DMS 273 treated with DMSO at 0.1 percent for 48 hours (cell line): ENCODE measurements around the gene ANKRD63.

Experiments
- DNase-seq: peaks from one replicate; lab custom pipeline; 2025; lab: John Stamatoyannopoulos, UW

ANKRD63 gene

DNA sequence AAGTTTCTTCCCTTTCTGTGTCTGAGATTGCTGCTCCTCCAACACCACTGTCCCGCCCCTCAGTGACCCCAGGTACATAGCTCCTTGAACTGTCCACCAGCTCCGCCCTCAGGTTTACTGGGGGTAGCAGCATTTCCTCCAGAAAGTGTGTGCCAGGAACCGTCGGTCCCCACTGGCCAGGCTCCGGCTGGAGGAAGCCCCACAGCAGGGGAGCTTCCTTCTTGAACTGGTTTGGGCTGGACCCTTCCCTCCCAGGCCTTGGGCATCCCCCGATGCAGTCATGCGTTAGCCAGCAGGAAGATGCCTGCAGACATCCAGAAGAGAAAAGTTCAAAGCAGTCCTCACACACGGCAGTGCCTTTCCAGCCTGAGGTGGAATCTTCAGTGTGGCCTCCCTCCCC is 24.3 kb downstream of the ANKRD63 start:
- no peak for DNase-seq

DNA sequence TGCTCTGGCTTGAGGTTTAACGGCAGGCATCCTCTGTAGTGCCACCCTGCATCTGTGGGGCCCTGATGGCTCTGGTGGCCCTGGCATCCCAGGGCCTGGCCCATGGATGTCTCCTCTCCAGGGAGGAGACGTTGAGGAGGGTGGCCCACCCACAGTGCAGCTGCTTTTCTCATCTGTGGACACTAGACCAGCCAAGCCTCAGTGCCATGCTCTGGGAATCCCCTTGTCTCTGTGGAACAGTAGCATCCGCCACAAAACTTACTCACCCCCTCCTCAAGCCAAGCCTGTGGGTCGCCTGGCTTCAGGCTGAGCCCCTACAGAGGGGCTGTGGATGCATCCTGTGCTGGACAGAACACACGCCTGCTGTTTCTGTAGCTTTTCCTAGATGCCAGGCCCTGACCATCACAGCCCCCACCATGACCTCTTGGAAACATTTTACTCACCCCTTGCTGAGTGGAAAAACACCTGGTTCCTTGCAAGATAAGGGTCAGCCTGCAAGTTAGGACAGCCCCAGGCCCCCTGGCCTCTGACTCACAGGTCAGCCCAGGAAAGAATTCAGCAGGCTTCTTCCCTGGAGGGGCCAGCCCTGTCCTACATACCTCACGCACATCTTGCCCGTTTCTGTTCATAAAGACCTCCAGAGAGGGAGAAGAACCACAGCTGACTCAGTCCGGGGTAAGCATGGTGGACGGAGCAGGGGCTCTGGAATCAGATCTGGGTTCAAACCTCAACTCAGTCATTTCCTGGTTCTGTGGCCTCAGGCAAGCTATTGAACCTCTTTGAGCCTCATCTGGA is 25.0 kb downstream of the ANKRD63 start:
- no peak for DNase-seq

DNA sequence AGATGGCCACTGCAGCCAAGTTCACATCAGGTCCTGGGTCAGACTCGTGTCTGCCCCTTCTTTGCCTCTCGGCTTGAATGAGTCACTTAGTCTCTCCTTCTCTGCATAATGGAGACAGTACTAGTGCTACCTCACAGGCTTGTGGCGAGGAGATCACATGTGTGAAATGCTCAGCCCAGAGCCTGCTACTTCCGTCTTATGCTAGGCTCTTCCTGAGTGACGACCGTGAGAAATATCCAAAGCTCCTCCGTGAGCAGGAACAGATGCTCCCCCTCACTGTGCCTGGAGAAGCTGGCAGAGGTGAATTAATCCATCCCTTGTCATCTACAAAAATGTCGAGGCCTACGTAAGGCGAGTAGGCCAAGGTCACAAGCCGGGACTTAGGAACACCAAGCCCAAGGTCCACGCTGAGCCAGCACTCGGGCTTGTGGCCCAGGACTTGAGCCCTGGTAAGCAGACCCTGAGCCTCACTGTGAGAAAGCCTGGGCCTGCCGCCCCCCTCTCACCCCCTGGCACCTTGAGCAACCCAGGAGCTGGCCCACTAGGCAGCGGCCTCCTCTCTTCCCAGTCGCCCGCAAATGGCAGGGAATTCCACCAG is 26.1 kb downstream of the ANKRD63 start:
- no peak for DNase-seq

DNA sequence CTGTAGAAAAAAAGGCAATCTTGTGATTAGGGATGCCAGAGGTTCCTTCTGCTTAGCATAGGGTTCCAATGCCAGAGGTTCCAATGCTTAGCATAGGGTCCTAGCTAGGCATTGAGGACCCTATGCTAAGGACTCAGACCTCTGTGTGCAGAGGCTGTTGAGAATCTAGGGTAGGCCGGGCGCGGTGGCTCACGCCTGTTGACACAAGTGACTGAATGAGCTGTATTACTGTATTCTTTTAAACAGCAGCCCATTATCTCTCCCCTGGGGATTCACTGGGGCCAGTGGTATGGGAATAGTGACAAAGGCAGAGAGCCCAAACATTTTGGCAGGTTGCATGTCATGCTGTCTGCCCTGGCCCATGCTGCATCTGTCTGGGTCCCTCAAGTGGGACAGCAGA is 27.8 kb downstream of the ANKRD63 start:
- no peak for DNase-seq

DNA sequence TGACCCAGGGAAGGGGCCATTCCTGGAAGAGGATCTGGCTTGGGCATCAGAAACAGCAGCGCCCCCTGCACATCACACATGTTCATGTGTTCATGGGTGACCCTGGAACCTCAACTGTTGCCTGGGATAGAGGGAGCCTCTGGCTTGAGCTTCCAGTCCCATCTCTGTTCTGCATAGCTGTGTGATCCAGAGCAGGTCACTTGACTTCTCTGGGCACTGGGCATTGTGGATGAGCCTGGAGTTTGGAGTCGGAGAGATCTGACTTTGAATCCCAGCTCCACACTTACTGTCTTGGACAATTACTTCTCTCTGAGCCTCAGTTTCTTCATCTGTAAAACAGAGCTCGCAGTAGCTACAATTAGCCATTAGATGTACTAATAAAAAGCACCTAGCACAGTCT is 28.4 kb downstream of the ANKRD63 start:
- no peak for DNase-seq

DNA sequence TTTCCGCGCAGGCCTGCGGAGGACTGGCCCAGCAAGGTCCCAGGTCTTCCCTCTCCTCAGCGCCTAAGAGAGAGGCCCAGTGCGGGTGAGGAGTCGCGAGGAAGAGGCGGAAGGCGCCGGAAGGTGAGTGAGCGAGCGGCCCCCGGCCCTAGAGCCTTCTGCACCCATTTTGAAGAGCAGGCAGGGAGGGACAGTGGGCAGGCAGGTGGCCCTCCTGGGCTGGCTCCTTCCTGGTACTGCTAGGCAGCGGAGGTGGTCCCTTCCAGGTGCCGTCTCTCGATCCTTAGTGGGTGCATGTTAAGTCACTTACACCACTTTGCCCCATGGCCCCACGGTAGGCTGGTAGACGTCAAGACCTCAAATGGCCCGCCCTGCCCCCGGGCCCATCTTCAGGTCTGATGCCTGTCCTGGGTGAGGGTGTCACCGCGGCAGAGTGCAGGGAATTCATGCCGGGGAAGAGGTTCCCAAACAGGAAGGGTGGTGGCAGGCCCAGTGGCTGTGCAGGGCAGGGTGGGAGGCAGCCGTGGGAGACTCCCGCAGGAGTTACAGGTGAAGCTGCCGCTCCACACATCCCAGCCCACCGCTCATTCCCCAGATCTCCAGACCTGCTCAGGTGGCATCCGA is 29.6 kb downstream of the ANKRD63 start:
- DNase-seq: no peak

DNA sequence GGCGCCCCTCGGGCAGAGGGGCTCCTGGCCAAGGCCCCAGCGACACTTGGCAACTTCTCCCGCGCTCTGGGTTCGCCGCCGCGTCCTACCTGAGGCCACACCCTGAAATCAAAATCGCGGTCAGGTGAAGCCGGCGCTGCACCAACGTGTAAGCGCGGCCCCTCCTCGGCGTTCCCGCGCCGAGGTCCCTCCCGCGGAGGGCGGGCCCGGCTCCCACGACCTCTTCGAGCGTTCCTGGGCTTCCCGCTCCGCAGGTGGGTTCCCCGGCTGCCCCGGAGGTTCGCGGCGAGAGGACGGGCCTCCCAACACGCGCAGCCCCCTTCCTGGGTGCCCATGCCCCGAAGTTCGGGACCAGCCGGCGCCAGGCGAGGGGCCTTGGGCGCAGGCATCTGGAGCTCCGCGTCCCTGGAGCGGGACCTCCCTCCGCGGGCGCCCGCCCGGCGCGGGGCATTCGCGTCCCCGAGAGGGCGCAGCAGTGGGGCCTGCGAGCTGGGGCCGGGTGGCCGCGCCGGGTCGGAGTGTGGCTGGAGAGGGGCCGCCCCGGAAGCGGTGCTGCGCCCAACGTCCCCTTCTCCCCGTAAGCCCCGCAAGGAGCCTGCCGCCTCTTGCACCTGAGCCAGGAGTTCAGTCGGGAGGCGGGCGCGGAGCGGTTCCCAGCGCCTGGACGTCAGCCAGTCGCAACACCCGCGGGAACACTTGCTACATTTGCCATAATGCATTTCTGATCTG is 30.3 kb downstream of the ANKRD63 start:
- no peak for DNase-seq

DNA sequence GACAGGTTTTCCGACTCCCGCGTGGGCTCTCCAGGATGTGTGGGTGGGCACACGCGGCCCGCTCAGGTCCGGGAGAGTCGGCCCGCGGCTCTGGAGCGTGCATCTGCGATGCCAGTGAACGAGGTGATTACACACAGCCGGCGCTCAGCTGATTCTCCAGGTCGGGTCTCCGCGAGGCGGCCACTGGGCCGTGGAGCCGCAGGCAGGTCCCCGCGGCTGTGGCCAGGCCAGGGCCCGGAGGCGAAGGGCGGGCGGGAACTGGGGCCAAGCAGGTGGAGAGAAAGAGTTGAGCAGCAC is 30.8 kb downstream of the ANKRD63 start:
- DNase-seq: no peak

DNA sequence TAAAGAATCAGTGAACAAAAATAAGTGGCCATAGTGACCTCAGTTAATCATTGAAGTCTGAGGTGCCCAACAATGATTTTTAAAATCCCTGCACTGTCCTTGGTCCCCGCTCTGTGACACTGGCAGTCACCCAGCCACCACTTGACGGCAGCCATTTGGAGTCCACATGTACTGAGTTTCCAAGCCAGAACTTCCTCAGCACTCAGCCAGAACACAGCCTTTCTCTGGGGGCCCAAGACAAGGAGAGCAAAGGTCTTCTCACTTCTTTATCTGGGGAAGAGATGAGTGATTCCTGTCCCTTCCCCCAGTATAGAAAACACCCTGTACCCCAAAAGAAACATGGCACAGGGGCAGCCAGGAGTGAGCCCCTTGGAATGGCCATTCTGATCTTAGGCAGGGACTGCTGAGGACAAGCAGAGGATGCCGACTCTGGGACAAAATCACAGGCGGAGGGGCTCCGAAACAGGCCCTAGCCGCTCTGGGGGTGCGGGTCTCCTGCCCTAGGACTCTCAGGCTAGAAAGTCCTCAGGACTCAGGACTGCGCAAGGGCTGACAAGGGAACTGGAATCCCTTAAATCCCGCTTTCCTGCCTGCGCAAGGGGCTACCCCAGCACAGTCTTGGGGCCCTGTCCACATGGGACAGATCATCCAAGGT is 31.3 kb downstream of the ANKRD63 start:
- no peak for DNase-seq

DNA sequence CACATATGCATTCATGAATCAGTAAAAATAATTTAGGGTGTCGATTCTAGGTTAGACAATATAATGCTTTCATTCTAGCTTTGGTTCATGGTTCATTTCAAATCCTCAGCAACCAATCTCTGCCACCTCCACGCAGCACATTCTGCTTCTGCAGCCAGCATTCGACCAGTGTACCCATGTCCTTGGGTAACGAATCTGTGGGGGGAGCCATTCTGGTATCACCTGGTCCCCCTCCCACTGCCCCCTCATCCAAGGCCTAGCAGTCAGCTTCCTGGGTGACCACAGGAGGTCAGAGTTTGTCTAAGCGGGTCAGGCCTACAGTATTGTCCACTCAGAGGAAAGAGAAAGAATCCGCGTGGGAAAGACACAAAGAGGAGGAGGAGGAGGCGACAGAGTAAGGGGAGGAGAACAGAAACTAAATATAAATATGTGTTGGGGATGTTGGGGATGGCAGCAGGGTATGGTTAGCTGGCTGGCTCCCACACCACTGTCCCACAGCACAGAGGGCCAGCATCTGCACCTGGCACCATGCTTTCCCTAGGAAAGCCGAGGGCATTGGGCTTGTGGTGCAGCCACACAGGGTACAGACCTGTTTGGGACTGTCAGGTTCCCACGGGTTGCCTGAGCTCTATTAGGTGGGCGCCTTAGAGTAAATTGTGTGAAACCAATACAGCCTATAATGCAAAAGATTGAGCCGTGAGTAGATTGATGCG is 31.9 kb downstream of the ANKRD63 start:
- DNase-seq: no peak

DNA sequence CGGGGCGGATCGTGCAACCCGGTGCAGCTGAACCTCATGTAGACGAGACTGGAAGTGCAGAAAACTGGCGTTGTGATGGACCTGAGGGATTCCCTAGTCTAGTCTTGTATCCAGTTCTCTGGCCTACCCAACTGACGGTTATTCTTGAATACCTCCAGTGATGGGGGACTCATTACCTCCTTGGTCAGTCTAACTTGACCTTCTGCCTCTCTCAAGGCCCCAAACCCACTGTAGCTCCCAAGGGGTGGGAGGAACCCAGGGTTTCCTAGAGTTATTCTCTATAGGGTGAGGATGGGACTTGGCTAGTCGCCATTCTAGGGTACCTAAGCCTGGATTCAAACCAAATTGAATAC is 32.6 kb downstream of the ANKRD63 start:
- no peak for DNase-seq

DNA sequence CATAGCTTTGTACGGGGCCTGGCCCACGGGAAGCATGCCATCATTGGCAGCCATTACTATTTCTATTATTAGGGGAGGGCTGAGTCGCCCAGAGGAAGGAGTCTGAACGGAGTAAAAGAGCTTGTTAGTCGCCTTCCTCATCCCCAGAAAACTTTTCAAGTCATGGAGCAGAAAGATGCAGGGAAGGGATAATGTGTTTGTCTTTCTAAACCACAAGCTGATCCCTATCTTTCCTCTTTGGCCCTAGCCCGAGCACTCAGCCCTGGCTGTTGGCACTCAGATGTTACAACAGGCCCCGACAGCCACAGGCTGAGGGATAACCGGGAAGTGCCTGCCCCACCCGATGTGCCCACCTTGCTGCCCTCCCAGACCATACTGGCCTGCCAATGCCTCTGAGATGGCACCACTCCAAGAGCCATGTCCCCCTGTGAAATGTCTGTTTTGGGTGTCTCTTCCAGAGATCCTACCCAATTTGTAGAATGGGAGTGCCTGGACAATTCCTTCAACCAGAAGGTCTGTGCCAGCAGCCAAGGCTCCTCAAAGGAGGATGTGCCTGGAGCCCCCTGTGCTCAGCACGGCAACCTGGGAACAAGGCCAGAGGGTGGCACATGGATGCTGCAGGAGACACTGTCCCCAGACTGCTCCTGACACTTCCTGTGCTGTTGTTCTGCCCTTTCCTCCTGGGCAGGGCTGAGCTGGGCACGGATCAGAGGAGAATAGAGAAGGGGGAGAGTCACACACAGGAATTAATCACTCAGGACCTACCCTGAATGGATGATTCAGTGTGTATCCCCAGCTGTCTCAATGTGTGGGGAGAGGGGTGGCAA is 33.2 kb downstream of the ANKRD63 start:
- no peak for DNase-seq

DNA sequence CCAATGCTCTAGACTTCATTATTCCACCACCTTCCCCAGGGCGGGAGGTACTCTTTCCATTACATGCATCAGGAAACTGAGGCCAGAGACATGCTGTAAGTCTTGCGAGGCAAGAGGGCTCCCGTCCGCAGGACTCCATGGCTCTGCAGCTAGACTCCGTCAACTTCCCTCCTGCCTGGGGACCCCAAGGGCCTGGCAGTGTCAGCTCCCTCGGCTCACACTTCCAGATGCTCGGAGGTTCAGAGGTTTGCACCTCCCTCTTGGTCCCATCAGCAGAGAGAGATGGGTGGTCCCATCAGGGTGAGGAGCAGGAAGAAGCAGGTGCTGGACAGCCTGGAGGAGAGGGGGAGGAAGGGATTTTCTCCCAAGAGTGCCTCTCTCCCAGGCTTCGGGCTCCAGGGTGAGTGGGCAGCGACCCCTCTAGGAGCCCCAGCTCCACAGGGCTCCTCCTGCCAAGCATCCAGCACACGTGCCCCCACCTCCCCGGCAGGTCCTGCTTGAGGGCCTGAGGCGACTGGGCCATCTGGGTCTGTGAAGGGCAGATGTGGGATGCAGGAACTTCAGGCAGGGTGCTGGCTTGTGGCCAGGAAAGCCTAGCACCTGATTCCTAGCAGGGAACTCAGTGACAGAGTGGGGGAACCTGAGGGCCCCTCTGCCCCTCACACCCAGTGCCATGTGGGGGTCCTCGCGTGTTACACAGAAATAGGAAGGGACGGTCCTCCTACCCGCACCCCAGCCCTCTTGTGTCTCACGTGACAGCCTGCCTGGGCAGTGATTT is 34.7 kb downstream of the ANKRD63 start:
- peak; percentile 16 for DNase-seq

DNA sequence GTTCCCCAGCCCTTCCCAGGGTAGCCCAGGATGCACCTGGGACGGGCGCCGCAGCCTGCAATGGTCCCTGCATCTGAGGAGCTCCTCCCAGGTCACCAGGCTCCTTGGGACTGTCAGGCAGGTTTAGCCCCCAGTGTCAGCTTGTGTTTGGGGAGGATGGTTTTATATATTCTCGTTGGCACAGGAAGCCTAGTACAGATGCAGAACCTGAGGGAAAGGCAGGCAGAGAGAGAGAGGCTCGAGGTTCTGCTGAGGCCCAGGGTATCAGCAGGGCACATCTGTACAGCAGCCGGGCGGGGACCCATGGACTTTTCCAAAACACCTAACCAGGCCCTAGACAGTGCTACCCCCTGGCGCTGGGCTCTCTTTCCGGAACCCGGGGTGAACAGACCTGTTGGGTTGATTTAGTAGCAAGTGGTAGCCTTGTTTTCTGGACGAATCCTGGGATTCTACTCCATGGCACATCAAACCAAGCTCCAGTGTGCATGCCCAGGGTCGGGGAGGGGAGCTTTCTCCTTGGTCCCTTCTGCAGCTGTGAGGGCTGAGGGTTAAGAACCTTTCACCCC is 35.4 kb downstream of the ANKRD63 start:
- DNase-seq: no peak

DNA sequence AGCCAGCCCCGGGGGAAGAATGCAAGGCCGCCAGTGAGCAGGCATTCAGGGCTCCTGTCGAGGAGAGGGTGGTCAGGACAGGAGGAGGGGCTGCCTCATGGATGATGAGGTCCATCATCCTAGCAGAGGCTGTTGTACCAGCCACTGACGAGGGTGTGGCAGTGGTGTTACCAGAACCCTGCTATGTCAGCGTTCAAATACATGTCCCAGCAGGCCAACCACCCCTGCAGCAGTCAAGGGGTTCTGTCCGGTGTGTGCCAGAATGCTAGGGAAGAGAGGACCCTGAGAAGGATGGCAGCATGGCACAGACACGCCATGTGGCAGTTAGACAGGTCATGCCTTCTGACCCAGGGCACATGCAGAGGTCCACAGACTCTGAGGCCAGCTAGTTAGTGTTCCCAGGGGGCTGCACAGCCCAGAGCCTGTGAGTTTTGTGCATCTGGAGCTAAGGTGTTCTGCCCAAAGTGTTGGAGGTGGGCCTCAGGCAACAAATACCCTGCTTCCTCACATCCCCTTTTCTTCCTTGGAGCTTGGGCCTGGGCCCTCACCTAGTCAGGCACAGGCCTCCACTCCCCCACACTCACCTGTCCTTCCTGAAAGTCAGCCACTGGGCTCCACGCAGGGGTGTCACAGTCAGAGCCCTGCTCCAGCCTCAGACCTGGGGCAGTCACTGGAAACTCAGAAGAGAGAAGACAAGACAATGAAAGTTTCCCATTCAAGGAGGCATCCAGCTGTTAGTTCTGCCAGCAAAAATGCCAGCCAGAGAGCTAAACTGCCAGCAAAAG is 36.2 kb downstream of the ANKRD63 start:
- DNase-seq: no peak

DNA sequence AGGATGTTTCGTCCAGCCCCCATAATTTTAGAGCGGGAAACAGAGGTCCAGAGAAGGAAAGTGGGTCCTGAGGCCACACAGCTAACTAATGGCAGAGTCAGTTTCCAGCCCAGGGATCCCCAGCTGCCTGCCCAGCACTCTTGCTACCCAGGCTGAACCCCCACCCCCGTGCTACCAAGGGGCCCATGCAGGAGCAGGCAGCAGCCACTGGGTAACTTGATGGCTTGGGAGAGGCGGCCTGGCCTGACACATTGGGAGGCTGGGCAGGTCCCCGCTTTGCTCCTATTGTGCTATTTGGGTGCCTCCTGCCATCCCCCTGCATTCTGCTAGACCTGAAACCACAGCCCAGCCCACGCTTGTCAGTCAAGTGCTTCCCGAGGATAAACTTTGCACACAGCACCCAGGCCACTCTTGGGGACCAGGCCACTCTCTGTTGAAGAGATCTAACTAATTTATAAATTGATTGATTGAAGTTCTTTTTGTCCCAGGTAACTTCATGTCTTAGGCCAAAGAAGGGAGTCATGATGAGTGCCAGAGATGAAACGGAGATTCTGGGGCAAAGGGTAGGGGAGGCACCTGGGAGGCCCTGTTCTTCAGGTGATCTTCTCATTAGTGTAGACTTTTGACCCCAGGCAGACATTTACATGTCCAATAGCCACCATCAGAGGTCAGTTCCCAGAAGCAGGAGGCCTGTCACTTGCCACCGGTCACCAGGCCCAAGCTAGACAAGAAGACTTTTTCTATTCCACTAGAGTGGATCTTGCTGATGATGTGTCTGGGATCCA is 37.0 kb downstream of the ANKRD63 start:
- DNase-seq: no peak

DNA sequence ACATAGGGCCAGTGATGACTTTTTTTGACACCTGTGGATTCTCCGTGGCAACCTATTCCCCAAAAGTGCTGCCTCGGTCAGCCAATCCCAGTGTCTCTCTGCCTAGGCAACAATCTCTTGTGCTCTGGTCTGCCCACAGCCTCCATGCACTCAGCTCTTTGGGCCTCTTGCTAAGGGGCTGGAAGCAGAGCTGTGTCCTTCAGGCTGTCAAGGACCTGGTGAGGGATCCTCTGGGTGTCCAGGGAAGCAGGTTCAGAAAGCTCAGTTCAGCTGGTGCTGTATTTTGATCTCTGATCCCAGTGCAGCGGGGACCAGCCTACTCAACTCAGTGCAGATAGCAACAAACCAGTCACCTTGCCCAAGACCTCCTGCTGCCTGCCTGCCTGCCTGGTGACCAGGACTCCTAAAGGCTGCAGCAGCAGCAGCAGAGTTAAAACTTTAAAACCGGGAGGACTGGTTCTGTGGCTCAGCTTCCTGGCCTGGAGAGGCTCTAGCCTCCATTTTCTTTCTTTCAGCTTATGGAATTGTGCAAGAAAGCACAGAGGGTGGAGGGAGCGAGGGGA is 37.8 kb downstream of the ANKRD63 start:
- DNase-seq: no peak
